Measurements from ENCODE around the gene C10orf71.

C10orf71 gene

GRCh38 chr10:49354593-49354992 lies 55.6 kb downstream of the C10orf71 start:
- ChIA-PET CTCF (no interaction called here), POLR2A (no interaction called here)
- no peak for TF ChIP-seq ZBTB7A (tag by site-specific recombination; IDR thresholded peaks at IDR 0.05; ENCODE audit: low read depth)
- TF ChIP-seq ZNF266 (tag by site-specific recombination; IDR thresholded peaks at IDR 0.05; ENCODE audit: low read depth), result no peak
- TF ChIP-seq CTCF (tag by site-specific recombination; IDR thresholded peaks at IDR 0.05), result no peak
- TF ChIP-seq ZFP3 (tag by site-specific recombination; IDR thresholded peaks at IDR 0.05; ENCODE audit: low read depth), result no peak
- no peak for TF ChIP-seq GLIS2 (tag by site-specific recombination; IDR thresholded peaks at IDR 0.05)
- no peak for TF ChIP-seq ZNF394 (tag by site-specific recombination; IDR thresholded peaks at IDR 0.05; ENCODE audit: borderline replicate concordance)
- TF ChIP-seq GLI2 (tag by site-specific recombination; IDR thresholded peaks at IDR 0.05; ENCODE audit: borderline replicate concordance, low read depth), result no peak
- Histone ChIP-seq H3K4me1 (ENCODE audit: control insufficient read depth, insufficient read depth, low read length) (no peaks in the 10 kb centered on the region), H3K36me3 (ENCODE audit: control insufficient read depth in 2 of 2, insufficient read depth in 1 of 2, low read length in 2 of 2) (no peaks in the 10 kb centered on the region), H3K4me3 (ENCODE audit: low read depth, low read length) (no peak overlapping the region), H3K9me3 (ENCODE audit: control insufficient read depth, insufficient read depth, low read depth, low read length) (no peaks in the 10 kb centered on the region; the same call in 1 of the 2 replicates), H3K27ac (ENCODE audit: extremely low read depth, low read depth, low read length) (no peak overlapping the region)

- no peaks in the 10 kb centered on the region for H3K36me3 ChIP-seq (ENCODE audit: control insufficient read depth in 2 of 2, insufficient read depth in 1 of 2, low read length in 2 of 2)
- ChIA-PET POLR2A (no interaction called here), CTCF (no interaction called here)
- TF ChIP-seq CTCF (tag by site-specific recombination; IDR thresholded peaks at IDR 0.05) (no peak), IKZF3 (tag by site-specific recombination; IDR thresholded peaks at IDR 0.05) (no peak), TSHZ1 (tag by site-specific recombination; IDR thresholded peaks at IDR 0.05; ENCODE audit: borderline replicate concordance) (no peak), ZNF37A (tag by site-specific recombination; IDR thresholded peaks at IDR 0.05) (no peak), ZNF394 (tag by site-specific recombination; IDR thresholded peaks at IDR 0.05; ENCODE audit: borderline replicate concordance) (no peak), SALL2 (tag by site-specific recombination; IDR thresholded peaks at IDR 0.05; ENCODE audit: borderline replicate concordance) (no peak), ZNF510 (tag by site-specific recombination; IDR thresholded peaks at IDR 0.05; ENCODE audit: insufficient replicate concordance) (no peak), ZNF501 (tag by site-specific recombination; IDR thresholded peaks at IDR 0.05) (no peak), ZNF146 (tag by site-specific recombination; IDR thresholded peaks at IDR 0.05) (no peak), ZNF677 (tag by site-specific recombination; IDR thresholded peaks at IDR 0.05) (no peak), ZNF561 (tag by site-specific recombination; IDR thresholded peaks at IDR 0.05; ENCODE audit: borderline replicate concordance) (no peak), ZNF777 (tag by site-specific recombination; IDR thresholded peaks at IDR 0.05; ENCODE audit: borderline replicate concordance) (no peak), ZBTB1 (tag by site-specific recombination; IDR thresholded peaks at IDR 0.05) (no peak)
- TF ChIP-seq, protein P1, sequence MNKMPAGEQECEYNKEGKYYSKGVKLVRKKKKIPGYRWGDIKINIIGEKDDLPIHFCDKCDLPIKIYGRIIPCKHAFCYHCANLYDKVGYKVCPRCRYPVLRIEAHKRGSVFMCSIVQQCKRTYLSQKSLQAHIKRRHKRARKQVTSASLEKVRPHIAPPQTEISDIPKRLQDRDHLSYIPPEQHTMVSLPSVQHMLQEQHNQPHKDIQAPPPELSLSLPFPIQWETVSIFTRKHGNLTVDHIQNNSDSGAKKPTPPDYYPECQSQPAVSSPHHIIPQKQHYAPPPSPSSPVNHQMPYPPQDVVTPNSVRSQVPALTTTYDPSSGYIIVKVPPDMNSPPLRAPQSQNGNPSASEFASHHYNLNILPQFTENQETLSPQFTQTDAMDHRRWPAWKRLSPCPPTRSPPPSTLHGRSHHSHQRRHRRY (tag by site-specific recombination; IDR thresholded peaks at IDR 0.05), result no peak
- TF ChIP-seq, protein P2, sequence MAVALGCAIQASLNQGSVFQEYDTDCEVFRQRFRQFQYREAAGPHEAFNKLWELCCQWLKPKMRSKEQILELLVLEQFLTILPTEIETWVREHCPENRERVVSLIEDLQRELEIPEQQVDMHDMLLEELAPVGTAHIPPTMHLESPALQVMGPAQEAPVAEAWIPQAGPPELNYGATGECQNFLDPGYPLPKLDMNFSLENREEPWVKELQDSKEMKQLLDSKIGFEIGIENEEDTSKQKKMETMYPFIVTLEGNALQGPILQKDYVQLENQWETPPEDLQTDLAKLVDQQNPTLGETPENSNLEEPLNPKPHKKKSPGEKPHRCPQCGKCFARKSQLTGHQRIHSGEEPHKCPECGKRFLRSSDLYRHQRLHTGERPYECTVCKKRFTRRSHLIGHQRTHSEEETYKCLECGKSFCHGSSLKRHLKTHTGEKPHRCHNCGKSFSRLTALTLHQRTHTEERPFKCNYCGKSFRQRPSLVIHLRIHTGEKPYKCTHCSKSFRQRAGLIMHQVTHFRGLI (tag by site-specific recombination; IDR thresholded peaks at IDR 0.05), result no peak
- no peak overlapping the region for H3K27ac ChIP-seq (ENCODE audit: extremely low read depth, low read depth, low read length)
- H3K9me3 ChIP-seq (ENCODE audit: control insufficient read depth, insufficient read depth, low read depth, low read length), result no peaks in the 10 kb centered on the region; the same call in 1 of the 2 replicates
- H3K4me1 ChIP-seq (ENCODE audit: control insufficient read depth, insufficient read depth, low read length), result no peaks in the 10 kb centered on the region
- no peak overlapping the region for H3K4me3 ChIP-seq (ENCODE audit: low read depth, low read length)
Observed at GRCh38 chr10:49355221-49355620, 56.3 kb downstream of the C10orf71 start.
